BLaER1 treated with 17β-estradiol and CSF1 and Interleukin-3, amounts not matched to agents 10 nM and 100 nM (cell line): ENCODE measurements around the gene SPI1.

Experiments
- H3K27ac ChIP-seq, 11 experiments: shearing (Covaris generic); formaldehyde crosslinking; 2 replicates each; pipeline ENCODE4 v1.8.1; 2022
- H3K27me3 ChIP-seq, 11 experiments: shearing (Covaris generic); formaldehyde crosslinking; 2 replicates each; pipeline ENCODE4 v1.8.1; 2022
- H3K36me3 ChIP-seq, 11 experiments: shearing (Covaris generic); formaldehyde crosslinking; 2 replicates each; pipeline ENCODE4 v1.8.1; 2022
- H3K4me1 ChIP-seq, 10 experiments: shearing (Covaris generic); formaldehyde crosslinking; 2 replicates each; pipeline ENCODE4 v1.8.1; 2022
- H3K4me2 ChIP-seq, 11 experiments: shearing (Covaris generic); formaldehyde crosslinking; 2 replicates each; pipeline ENCODE4 v1.8.1; 2022
- H3K4me3 ChIP-seq, 10 experiments: shearing (Covaris generic); formaldehyde crosslinking; 2 replicates each; pipeline ENCODE4 v1.8.1; 2022
- H3K9ac ChIP-seq, 11 experiments: shearing (Covaris generic); formaldehyde crosslinking; 2 replicates each; pipeline ENCODE4 v1.8.1; 2022
- H3K9me3 ChIP-seq, 11 experiments: shearing (Covaris generic); formaldehyde crosslinking; replicated peaks in 1 of 11; 2 replicates each; pipeline ENCODE4 v1.8.1; 2022
- H4K20me1 ChIP-seq, 11 experiments: shearing (Covaris generic); formaldehyde crosslinking; 2 replicates each; pipeline ENCODE4 v1.8.1; 2022
- Cebpa-rat ChIP-seq, 11 experiments: shearing (Covaris generic); IDR thresholded peaks; 2 replicates each; pipeline ENCODE4 v1.8.1; 2022

The SPI1 gene

DNA sequence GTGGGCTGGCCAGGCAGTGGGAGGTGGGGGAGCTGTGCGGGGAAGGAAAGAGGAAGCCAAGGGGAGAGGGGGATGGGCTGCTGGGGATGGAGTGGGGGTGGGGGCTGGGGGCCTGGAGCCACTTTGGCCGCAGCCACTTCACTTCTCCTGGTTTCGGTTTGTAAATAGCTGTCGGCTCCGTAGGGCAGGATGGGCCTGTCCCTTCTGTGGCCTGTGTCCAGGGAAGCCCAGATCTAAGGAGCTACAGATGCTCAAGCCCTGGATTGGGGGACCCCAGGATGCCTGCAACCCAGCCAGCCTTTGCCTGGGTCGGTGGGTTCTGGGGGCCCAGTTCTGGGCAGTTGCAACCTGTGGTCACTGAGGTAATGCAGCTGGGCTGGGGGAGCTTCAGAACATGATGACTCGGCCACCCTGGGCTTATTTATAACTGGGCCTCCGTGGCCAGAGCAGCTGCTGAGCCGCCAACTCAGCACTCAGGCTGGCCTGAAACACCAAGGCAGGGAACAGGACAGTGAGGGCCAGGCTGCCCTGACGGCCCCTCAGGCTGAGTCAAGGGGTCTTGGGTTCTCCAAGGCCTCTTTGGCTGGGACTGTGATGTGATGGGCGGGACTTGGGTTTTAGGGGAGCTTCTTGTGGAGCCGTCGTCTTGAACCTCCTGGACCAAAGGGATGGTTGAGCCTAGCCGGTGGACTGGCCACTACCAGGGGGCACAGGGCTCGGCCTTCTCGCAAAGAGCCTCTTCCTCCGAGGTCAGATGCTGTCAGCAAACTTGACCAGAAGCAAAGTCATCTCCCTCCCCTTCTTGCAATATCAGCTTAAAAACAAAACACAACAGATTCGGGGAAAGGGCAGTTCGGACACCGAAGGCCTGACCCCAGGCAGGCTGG is 15.1 kb upstream of the SPI1 start:
- Histone ChIP-seq H3K36me3 (peaks cover 0 to 11% (median 0%) of the 10 kb centered on the region in 11 experiments; a peak in 5 of 22 replicates), H3K27me3 (no peaks in the 10 kb centered on the region), H4K20me1 (no peaks in the 10 kb centered on the region), H3K27ac (peak overlapping the region; percentile 98 to 100 (median 100)), H3K4me2 (peak overlapping the region; percentile 86 to 99 (median 96)), H3K9ac (peak overlapping the region; percentile 97 to 100 (median 99)), H3K9me3 (no peaks in the 10 kb centered on the region), H3K4me3 (peak overlapping the region in 9 of 10 experiments; percentile 38 to 69 (median 52); a peak in 18 of 20 replicates), H3K4me1 (peaks cover 85 to 100% (median 97%) of the 10 kb centered on the region in 10 experiments)
- TF ChIP-seq Cebpa-rat (IDR thresholded peaks at IDR 0.05): no peak

DNA sequence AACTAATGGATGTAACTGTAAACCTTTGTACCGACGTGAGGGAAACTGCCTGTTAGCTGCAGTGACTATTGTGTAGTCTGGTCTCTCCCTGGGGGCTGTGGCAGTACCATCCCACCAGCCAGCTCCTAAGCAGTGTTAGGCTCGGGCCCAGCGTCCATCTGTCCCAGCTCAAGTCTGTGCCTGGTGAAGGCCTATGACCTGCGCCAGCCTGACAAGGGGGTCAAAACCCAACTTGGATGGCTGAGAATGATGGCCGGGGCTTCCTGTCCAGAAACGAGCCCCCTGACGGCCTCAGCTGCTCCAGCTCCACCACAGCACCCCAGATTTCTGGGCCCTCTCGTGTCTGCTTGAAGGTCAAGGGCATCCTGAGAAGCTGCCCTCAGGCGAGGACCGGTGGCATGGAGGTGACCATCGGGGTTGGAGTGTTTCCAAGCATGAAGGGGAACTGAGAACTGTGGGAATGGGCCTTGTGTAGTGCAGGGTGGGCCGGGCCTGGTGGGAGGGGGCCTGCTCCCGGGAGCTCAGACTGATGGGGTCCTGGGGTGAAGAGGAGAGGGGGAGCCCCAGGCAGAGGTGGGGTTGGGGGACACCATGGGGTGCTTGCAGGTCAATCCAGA is 14.3 kb upstream of the SPI1 start:
- Histone ChIP-seq H4K20me1 (no peaks in the 10 kb centered on the region), H3K27me3 (no peaks in the 10 kb centered on the region), H3K9me3 (no peaks in the 10 kb centered on the region), H3K4me3 (peak overlapping the region in 5 of 10 experiments; percentile 21 to 69 (median 28); a peak in 7 of 20 replicates), H3K4me2 (peak overlapping the region; percentile 86 to 98 (median 95)), H3K9ac (peak overlapping the region; percentile 97 to 100 (median 99)), H3K27ac (peak overlapping the region; percentile 98 to 100 (median 100)), H3K36me3 (peaks cover 0 to 16% (median 0%) of the 10 kb centered on the region in 11 experiments; a peak in 5 of 22 replicates), H3K4me1 (peaks cover 77 to 100% (median 97%) of the 10 kb centered on the region in 10 experiments)
- TF ChIP-seq Cebpa-rat (IDR thresholded peaks at IDR 0.05): no peak

DNA sequence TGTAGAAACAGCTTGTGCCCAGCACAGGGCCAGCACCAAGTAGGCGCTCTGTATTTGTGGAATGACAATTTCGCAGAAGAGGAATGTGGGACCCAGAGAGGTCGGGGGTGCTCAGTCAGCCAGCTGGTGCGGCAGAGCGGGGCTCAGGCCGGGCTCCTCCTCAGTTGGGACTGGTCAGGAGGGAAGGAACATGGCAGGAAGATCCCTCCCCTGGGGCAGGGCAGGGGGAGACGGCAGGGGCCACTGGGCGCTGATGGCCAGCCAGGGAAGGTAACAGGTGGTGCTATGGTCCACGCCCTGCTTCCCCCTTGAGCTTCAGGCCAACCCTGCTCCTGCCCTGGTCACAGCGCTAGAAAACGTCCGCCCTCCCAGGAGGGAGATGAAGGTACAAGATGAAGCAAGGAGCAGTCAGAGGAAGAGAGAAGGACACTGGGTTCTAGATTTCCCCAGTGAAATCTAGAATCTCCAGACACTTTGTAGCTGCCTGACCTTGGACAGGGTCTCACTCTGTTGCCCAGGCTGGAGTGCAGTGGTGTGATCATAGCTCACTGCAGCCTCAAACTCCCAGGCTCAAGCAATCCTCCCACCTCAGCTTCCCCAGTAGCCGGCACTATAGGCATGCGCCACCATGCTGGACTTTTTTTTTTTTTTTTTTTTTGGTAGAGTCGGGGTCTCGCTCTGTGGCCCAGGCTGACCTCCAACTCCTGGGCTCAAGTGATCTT is 13.5 kb upstream of the SPI1 start:
- H4K20me1 ChIP-seq: no peaks in the 10 kb centered on the region
- peaks cover 70 to 98% (median 95%) of the 10 kb centered on the region in 10 experiments for H3K4me1 ChIP-seq
- H3K9ac ChIP-seq: peak overlapping the region; percentile 97 to 100 (median 99)
- no peak for TF ChIP-seq Cebpa-rat (IDR thresholded peaks at IDR 0.05)
- peak overlapping the region in 2 of 10 experiments; percentile 7 to 58; a peak in 1 of 20 replicates for H3K4me3 ChIP-seq
- peak overlapping the region; percentile 98 to 100 (median 100) for H3K27ac ChIP-seq
- H3K4me2 ChIP-seq: peak overlapping the region; percentile 86 to 98 (median 95)
- peaks cover 0 to 16% (median 0%) of the 10 kb centered on the region in 11 experiments; a peak in 5 of 22 replicates for H3K36me3 ChIP-seq
- H3K9me3 ChIP-seq: no peaks in the 10 kb centered on the region
- no peaks in the 10 kb centered on the region for H3K27me3 ChIP-seq

DNA sequence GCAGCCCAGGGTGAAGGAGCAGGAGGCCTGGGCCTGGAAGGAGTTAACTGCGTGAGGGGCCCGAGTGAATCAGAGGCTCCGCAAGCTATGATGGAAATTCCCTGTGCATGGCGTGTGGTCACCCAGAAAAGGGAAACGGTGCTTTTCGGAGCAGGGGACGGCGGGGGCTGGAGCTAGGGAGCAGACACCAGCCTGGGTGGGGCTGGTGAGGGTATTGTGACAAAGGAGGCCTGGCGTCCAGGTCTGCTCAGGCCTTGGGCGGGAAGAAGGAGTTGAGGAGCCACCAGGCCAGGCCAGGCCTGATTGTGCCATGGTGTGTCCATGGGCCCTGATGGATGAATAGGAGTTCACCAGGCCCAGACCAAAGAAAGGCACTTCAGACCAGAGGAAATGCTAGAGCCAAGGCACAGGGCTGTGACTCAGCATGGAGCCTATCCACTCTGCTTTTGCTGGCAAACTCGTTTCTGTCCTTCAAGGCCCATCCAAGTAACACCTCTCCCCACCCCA is 12.8 kb upstream of the SPI1 start:
- H3K27me3 ChIP-seq: no peaks in the 10 kb centered on the region
- peak overlapping the region; percentile 86 to 98 (median 95); a peak in 19 of 22 replicates for H3K4me2 ChIP-seq
- peak overlapping the region; percentile 98 to 100 (median 100) for H3K27ac ChIP-seq
- H3K9ac ChIP-seq: peak overlapping the region; percentile 97 to 100 (median 99); a peak in 21 of 22 replicates
- TF ChIP-seq Cebpa-rat (IDR thresholded peaks at IDR 0.05): no peak
- peaks cover 62 to 97% (median 91%) of the 10 kb centered on the region in 10 experiments for H3K4me1 ChIP-seq
- H4K20me1 ChIP-seq: no peaks in the 10 kb centered on the region
- H3K9me3 ChIP-seq: no peaks in the 10 kb centered on the region
- H3K4me3 ChIP-seq: no peak overlapping the region; a peak in 1 of 20 replicates
- H3K36me3 ChIP-seq: peaks cover 0 to 16% (median 0%) of the 10 kb centered on the region in 11 experiments; a peak in 5 of 22 replicates

DNA sequence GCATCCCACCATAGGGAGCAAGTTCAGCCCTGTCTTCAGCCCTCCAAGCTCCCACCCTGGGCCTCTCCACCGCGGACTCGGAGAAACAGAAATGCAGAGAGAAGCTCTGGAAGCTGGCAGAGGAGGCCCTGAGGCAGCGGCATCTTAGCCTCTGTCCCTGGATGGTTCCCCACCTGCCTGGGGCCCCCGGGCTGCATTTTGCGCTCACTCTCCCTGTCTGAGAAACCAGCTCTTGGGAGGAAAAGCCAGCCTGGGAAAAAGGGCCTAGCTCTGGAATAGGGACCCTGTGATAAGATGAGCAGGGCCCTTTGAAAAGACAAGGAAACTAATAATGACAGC is 12.0 kb upstream of the SPI1 start:
- Histone ChIP-seq H3K27ac (peak overlapping the region; percentile 98 to 100 (median 100)), H3K36me3 (peaks cover 0 to 16% (median 0%) of the 10 kb centered on the region in 11 experiments; a peak in 5 of 22 replicates), H3K4me1 (peaks cover 55 to 97% (median 83%) of the 10 kb centered on the region in 10 experiments), H3K9me3 (no peaks in the 10 kb centered on the region), H3K4me3 (no peak overlapping the region), H4K20me1 (no peaks in the 10 kb centered on the region), H3K9ac (peak overlapping the region; percentile 45 to 100 (median 99); a peak in 16 of 22 replicates), H3K27me3 (no peaks in the 10 kb centered on the region), H3K4me2 (peak overlapping the region in 9 of 11 experiments; percentile 56 to 98 (median 95); a peak in 15 of 22 replicates)
- no peak for TF ChIP-seq Cebpa-rat (IDR thresholded peaks at IDR 0.05)

DNA sequence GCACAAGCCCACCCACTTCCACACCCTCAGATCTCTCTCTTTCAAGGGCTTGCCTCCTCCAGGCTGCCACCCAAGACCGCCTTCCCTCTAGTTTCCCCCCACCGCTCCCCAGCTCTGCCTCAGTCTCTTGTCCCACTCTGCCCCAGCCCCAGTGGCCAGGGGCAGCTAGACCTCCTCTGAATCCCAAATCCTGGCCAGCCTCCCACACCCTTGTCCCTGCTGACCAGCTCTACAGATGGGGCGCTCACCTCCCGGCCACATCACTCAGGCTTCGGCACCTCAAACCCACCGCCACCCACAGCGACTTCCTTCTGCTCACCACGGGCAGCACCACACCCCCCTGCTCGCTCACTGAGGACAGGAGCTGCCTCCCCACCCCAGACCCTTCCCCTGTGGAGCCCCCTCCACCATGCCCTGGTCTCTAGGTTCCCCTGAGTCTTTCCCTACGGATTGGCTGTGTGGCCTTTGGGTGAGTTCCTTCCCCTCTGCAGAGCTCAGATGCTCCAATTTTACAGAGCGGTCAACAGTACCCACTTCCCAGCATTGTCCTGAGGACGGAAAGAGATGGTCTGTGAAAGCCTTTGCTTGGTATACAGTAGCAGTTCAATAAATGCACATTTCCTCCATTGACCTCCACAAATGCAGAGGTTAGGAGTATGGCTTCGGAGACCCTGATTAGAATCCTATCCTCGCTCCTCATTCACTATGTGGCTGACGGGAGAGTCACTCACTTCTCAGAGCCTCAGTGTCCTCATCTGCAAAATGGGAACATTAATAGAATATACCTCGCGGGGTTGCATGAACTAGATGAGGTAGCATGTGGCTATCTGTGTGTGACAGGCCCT is 11.5 kb upstream of the SPI1 start:
- TF ChIP-seq Cebpa-rat (IDR thresholded peaks at IDR 0.05): no peak
- Histone ChIP-seq H3K4me2 (peak overlapping the region; percentile 23 to 97 (median 90); a peak in 20 of 22 replicates), H4K20me1 (no peaks in the 10 kb centered on the region), H3K4me3 (peak overlapping the region in 1 of 10 experiments; percentile 22; a peak in 4 of 20 replicates), H3K27me3 (no peaks in the 10 kb centered on the region), H3K4me1 (peaks cover 49 to 94% (median 77%) of the 10 kb centered on the region in 10 experiments), H3K36me3 (peaks cover 0 to 16% (median 0%) of the 10 kb centered on the region in 11 experiments; a peak in 5 of 22 replicates), H3K27ac (peak overlapping the region; percentile 98 to 100 (median 100)), H3K9ac (peak overlapping the region; percentile 45 to 100 (median 99); a peak in 20 of 22 replicates), H3K9me3 (no peaks in the 10 kb centered on the region)

DNA sequence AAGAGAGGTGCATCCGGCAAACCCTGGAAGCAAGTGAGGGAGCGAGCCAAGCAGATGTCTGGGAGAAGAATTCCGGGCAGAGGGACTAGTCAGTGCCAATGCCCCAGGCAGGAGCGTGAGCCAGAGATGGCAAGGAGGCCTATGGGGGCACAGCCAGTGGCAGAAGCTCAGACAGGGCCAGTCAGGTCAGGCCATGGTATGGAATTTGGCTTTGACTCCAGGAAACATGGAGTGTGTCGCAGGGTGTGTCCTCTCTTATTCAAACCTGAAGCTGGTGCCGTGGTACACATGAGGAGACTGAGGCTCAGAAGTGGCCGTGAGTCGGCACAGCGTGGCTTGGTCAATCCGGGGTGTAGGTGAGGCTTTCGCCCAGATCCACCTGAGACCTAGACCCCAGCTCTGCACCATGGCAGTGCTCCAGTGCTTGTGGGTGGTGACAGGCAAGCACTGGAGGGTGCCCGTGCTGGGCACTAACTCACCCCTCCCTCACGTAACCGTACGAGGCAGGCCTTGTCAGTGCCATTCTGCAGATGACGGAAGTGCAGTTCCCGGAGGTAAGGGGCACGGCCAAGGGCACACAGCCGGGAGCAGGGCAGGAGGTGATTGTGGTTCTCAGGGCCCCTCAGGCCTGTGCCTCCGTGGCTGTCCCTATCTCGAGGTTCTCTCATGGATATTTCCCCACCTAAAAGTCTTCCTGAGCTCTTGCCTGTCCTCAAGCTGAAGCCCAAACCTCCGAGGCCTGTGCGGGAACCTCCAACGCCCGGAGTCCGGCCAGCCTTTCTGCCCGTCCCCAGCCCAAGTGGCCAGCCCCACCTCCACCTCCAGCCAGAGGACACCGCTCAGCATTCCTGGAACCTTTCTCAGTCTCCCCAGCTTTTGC is 10.6 kb upstream of the SPI1 start:
- H3K9me3 ChIP-seq: no peaks in the 10 kb centered on the region
- peak overlapping the region; percentile 23 to 97 (median 90); a peak in 19 of 22 replicates for H3K4me2 ChIP-seq
- peaks cover 0 to 16% (median 0%) of the 10 kb centered on the region in 11 experiments; a peak in 5 of 22 replicates for H3K36me3 ChIP-seq
- no peak for TF ChIP-seq Cebpa-rat (IDR thresholded peaks at IDR 0.05)
- peak overlapping the region in 2 of 10 experiments; percentile 21 to 22; a peak in 4 of 20 replicates for H3K4me3 ChIP-seq
- peak overlapping the region; percentile 45 to 100 (median 97); a peak in 19 of 22 replicates for H3K9ac ChIP-seq
- H3K27ac ChIP-seq: peak overlapping the region; percentile 98 to 100 (median 100)
- no peaks in the 10 kb centered on the region for H4K20me1 ChIP-seq
- no peaks in the 10 kb centered on the region for H3K27me3 ChIP-seq
- peaks cover 40 to 95% (median 71%) of the 10 kb centered on the region in 10 experiments for H3K4me1 ChIP-seq
